Peyer's patch (tissue), 4 donors: ENCODE data around the gene PPOX.

Source experiments
- POLR2A ChIP-seq, 2 donors: fragments of 450-650 bp; IDR thresholded peaks; one replicate each; pipeline ENCODE4 v1.5.1; 2017; ENCODE audit warnings: antibody characterized with exemption in 2 of 2, mild to moderate bottlenecking in 2 of 2, moderate library complexity in 2 of 2
- TF ChIP-seq, protein P1 (sequence below), 6 experiments: fragments of 450-650 bp in 4 of 6; fragments of 200-600 bp in 2 of 6; sonication (generic) in 1 of 6; IDR thresholded peaks; one replicate each; pipeline ENCODE4 v1.5.1; 2017 to 2019; ENCODE audit warnings: antibody characterized with exemption in 6 of 6, mild to moderate bottlenecking in 3 of 6, moderate library complexity in 1 of 6

GRCh38 chr1:161157867-161158266, 8.4 kb upstream of the PPOX start:
- TF ChIP-seq, protein P1, sequence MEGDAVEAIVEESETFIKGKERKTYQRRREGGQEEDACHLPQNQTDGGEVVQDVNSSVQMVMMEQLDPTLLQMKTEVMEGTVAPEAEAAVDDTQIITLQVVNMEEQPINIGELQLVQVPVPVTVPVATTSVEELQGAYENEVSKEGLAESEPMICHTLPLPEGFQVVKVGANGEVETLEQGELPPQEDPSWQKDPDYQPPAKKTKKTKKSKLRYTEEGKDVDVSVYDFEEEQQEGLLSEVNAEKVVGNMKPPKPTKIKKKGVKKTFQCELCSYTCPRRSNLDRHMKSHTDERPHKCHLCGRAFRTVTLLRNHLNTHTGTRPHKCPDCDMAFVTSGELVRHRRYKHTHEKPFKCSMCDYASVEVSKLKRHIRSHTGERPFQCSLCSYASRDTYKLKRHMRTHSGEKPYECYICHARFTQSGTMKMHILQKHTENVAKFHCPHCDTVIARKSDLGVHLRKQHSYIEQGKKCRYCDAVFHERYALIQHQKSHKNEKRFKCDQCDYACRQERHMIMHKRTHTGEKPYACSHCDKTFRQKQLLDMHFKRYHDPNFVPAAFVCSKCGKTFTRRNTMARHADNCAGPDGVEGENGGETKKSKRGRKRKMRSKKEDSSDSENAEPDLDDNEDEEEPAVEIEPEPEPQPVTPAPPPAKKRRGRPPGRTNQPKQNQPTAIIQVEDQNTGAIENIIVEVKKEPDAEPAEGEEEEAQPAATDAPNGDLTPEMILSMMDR (IDR thresholded peaks at IDR 0.05) = no peak
- TF ChIP-seq POLR2A (IDR thresholded peaks at IDR 0.05) = no peak
